GM23248 (cell line): Measurements from ENCODE around the gene DRC1. TPM values are rescaled to one million over a fixed set of nuclear protein-coding genes. Genes with fewer than 3 reads are reported as not detected.

ENCODE experiments used
- DNase-seq: peaks from one replicate; pipeline ENCODE4 v3.0.0-alpha.2; 2015
- H2AFZ ChIP-seq: fragments of 200-600 bp; sonication (generic); 2 replicates; pipeline ENCODE4 v1.6.1; 2016; ENCODE audit warnings: antibody characterized with exemption
- H3F3A ChIP-seq: fragments of 200-600 bp; sonication (generic); 2 replicates; pipeline ENCODE4 v1.6.1; 2016; ENCODE audit warnings: mild to moderate bottlenecking, antibody characterized with exemption, mixed run types; ENCODE audit not compliant: insufficient read depth
- H3K27ac ChIP-seq: fragments of 200-600 bp; sonication (generic); 2 replicates; pipeline ENCODE4 v1.5.1; 2016; ENCODE audit warnings: mild to moderate bottlenecking
- H3K27me3 ChIP-seq: fragments of 200-600 bp; sonication (generic); replicated peaks from 2 replicates; pipeline ENCODE4 v1.6.1; 2016; ENCODE audit warnings: mild to moderate bottlenecking; ENCODE audit not compliant: insufficient read depth
- H3K36me3 ChIP-seq: fragments of 200-600 bp; sonication (generic); 2 replicates; pipeline ENCODE4 v1.6.1; 2016; ENCODE audit warnings: low read depth, mild to moderate bottlenecking
- H3K4me1 ChIP-seq: fragments of 200-600 bp; sonication (generic); 2 replicates; pipeline ENCODE4 v1.6.1; 2016; ENCODE audit warnings: mild to moderate bottlenecking; ENCODE audit not compliant: insufficient read depth
- H3K4me2 ChIP-seq: fragments of 200-600 bp; sonication (generic); one replicate; pipeline ENCODE4 v1.6.1; 2016; ENCODE audit warnings: mild to moderate bottlenecking; ENCODE audit not compliant: unreplicated experiment
- H3K4me3 ChIP-seq: fragments of 200-600 bp; sonication (generic); 2 replicates; pipeline ENCODE4 v1.5.1; 2016; ENCODE audit warnings: mild to moderate bottlenecking
- H3K79me2 ChIP-seq: fragments of 200-600 bp; sonication (generic); 2 replicates; pipeline ENCODE4 v1.6.1; 2016; ENCODE audit warnings: mild to moderate bottlenecking; ENCODE audit not compliant: insufficient read depth
- H3K9ac ChIP-seq: fragments of 200-600 bp; sonication (generic); 2 replicates; pipeline ENCODE4 v1.6.1; 2016; ENCODE audit warnings: mild to moderate bottlenecking
- H3K9me2 ChIP-seq: fragments of 200-600 bp; sonication (generic); 2 replicates; pipeline ENCODE4 v1.6.1; 2016; ENCODE audit warnings: mixed run types, mild to moderate bottlenecking, moderate library complexity; ENCODE audit not compliant: insufficient read depth
- H3K9me3 ChIP-seq: fragments of 200-600 bp; sonication (generic); one replicate; pipeline ENCODE4 v1.6.1; 2017; ENCODE audit warnings: low read depth
- H4K20me1 ChIP-seq: fragments of 200-600 bp; sonication (generic); 2 replicates; pipeline ENCODE4 v1.6.0; 2016; ENCODE audit not compliant: insufficient read depth
- EZH2 ChIP-seq: fragments of 200-600 bp; sonication (generic); IDR thresholded peaks from 2 replicates; pipeline ENCODE4 v1.6.1; 2018; ENCODE audit warnings: antibody characterized with exemption, mild to moderate bottlenecking; ENCODE audit not compliant: insufficient read depth, poor library complexity, severe bottlenecking
- EZH2phosphoT487 ChIP-seq: fragments of 200-600 bp; sonication (generic); IDR thresholded peaks from 2 replicates; pipeline ENCODE4 v1.6.1; 2018; ENCODE audit warnings: antibody characterized with exemption, moderate library complexity, mild to moderate bottlenecking, low read depth; ENCODE audit not compliant: insufficient read depth
- WGBS, 2 experiments: methylation state at CpG; one replicate each; pipeline ENCODE4 v1.1.6; 2015 to 2017; ENCODE audit warnings: low lambda C conversion rate in 2 of 2, low coverage in 1 of 2; ENCODE audit errors: missing lambda C conversion rate in 2 of 2; 5-methylcytosine and 5-hydroxymethylcytosine counted together
- in situ Hi-C: fragments of 300-500 bp; cut with MboI; formaldehyde crosslinking; loops from 2 replicates; pipeline ENCODE4 v1.15.0; 2020
- polyA plus RNA-seq: library from polyadenylated mRNA; unstranded; fragments of >200 nt; fragmentation: Nextera tagmentation; extraction: Ambion mirVana; gene quantifications from 2 replicates; pipeline ENCODE4 v1.2.1, GENCODE V29; 2016
- total RNA-seq: library from RNA; depleted of rRNA; stranded (reverse); fragments of >200 nt; shearing (Covaris generic); gene quantifications from 2 replicates; pipeline ENCODE4 v1.2.3, GENCODE V29; 2014; rRNA removed

The DRC1 gene
- total and polyA plus RNA-seq, 2 experiments from 2014 or later: not detected

GRCh38 chr2:26504002-26504401, 102.3 kb downstream of the DRC1 start:
- Histone ChIP-seq H4K20me1 (no peaks in the 10 kb centered on the region), H3K4me3 (peak overlapping the region; percentile 69; the same call in 1 of the 2 replicates), H3K27ac (no peak overlapping the region), H3K9me2 (no peaks in the 10 kb centered on the region), H3K27me3 (peaks cover 39% of the 10 kb centered on the region), H2AFZ (peak overlapping the region; percentile 90), H3K9me3 (no peaks in the 10 kb centered on the region), H3K9ac (0 out of 2 replicates have a peak overlapping the region, but pooled peaks have one; percentile 61), H3K79me2 (no peaks in the 10 kb centered on the region), H3K4me1 (no peaks in the 10 kb centered on the region), H3K4me2 (peak overlapping the region; percentile 84), H3K36me3 (no peaks in the 10 kb centered on the region), H3F3A (no peaks in the 10 kb centered on the region)
- in situ Hi-C loops: no loop called here
- TF ChIP-seq EZH2: no peak
- TF ChIP-seq EZH2phosphoT487: no peak
- 41 to 43% methylated on average over 13 of the region's 13 CpGs for WGBS, 2 experiments
- DNase-seq: no peak

GRCh38 chr2:26506279-26506678, 104.6 kb downstream of the DRC1 start:
- no peak for DNase-seq
- Histone ChIP-seq H2AFZ (no peak overlapping the region), H3K27ac (no peak overlapping the region), H3K9ac (no peak overlapping the region), H3K4me1 (no peaks in the 10 kb centered on the region), H3K36me3 (no peaks in the 10 kb centered on the region), H3K27me3 (peaks cover 38% of the 10 kb centered on the region), H3K4me3 (no peak overlapping the region), H3K79me2 (no peaks in the 10 kb centered on the region), H3F3A (no peaks in the 10 kb centered on the region), H4K20me1 (no peaks in the 10 kb centered on the region), H3K4me2 (no peak overlapping the region), H3K9me2 (no peaks in the 10 kb centered on the region), H3K9me3 (no peaks in the 10 kb centered on the region)
- in situ Hi-C loops: no loop called here
- TF ChIP-seq EZH2phosphoT487: no peak
- 50 to 55% methylated on average over 4 of the region's 4 CpGs for WGBS, 2 experiments

Other genes with a start within 250 kb of the DRC1 start
- 1.8 and 2.5 TPM in 2 replicates for gene GAREM2, start 228.8 kb upstream of the DRC1 start, total RNA-seq
- 5.9 TPM in 2 replicates for gene GAREM2, start 228.8 kb upstream of the DRC1 start, polyA plus RNA-seq
- gene HADHA, start 157.3 kb upstream of the DRC1 start, total RNA-seq: 106 and 121 TPM in 2 replicates
- 122 and 125 TPM in 2 replicates for gene HADHA, start 157.3 kb upstream of the DRC1 start, polyA plus RNA-seq
- 93.3 and 99.2 TPM in 2 replicates for gene HADHB, start 157.0 kb upstream of the DRC1 start, total RNA-seq
- 139 and 140 TPM in 2 replicates for gene HADHB, start 157.0 kb upstream of the DRC1 start, polyA plus RNA-seq
- gene SELENOI, start 55.8 kb upstream of the DRC1 start, total RNA-seq: 11.6 and 19.8 TPM in 2 replicates
- 3.6 TPM in 2 replicates for gene SELENOI, start 55.8 kb upstream of the DRC1 start, polyA plus RNA-seq
- gene ADGRF3, start 55.1 kb upstream of the DRC1 start, total RNA-seq: under 0.01 TPM in 1 of 2 replicates, not detected in the other
- gene ADGRF3, start 55.1 kb upstream of the DRC1 start, polyA plus RNA-seq: 0.15 and 0.24 TPM in 2 replicates
- gene OTOF, start 76.2 kb downstream of the DRC1 start, total RNA-seq: 0.25 and 0.43 TPM in 2 replicates
- 0.37 and 0.38 TPM in 2 replicates for gene OTOF, start 76.2 kb downstream of the DRC1 start, polyA plus RNA-seq
- not detected in 2 replicates for gene CIB4, start 239.4 kb downstream of the DRC1 start, total RNA-seq
- not detected in 2 replicates for gene CIB4, start 239.4 kb downstream of the DRC1 start, polyA plus RNA-seq